Sigmoid colon (tissue), 3 donors: ENCODE data around the gene RPS24.

ENCODE experiments used
- CTCF ChIP-seq, 4 experiments: fragments of 450-650 bp in 3 of 4; fragments of 200-600 bp in 1 of 4; IDR thresholded peaks; one replicate each; pipeline ENCODE4 v1.5.1; 2016 to 2019; ENCODE audit warnings: antibody characterized with exemption in 4 of 4, mild to moderate bottlenecking in 3 of 4, moderate library complexity in 2 of 4
- POLR2A ChIP-seq, 2 donors: fragments of 450-650 bp; IDR thresholded peaks; one replicate each; pipeline ENCODE4 v1.6.1; 2016; ENCODE audit warnings: antibody characterized with exemption in 2 of 2, mild to moderate bottlenecking in 2 of 2, moderate library complexity in 2 of 2

GRCh38 chr10:78071140-78071856 is 37.6 kb downstream of the RPS24 start:
- TF ChIP-seq POLR2A (IDR thresholded peaks at IDR 0.05): no peak
- TF ChIP-seq CTCF (IDR thresholded peaks at IDR 0.05): no peak
